CD4-positive, alpha-beta T cell (primary cell): ENCODE results near the gene PRKAR1B. TPM values are rescaled to one million over a fixed set of nuclear protein-coding genes. Genes with fewer than 3 reads are reported as not detected.

Experiments
- ATAC-seq: fragments of 200-7000 bp; cut with Tn5 transposase; one replicate; pipeline ENCODE4 v1.10.0; 2022; ENCODE audit warnings: mild to moderate bottlenecking; ENCODE audit not compliant: poor library complexity
- CTCF ChIA-PET: fragments of 350-600 bp; sonication (Branson Sonifier 250); formaldehyde crosslinking; loops from one replicate; lab custom pipeline; 2021; ENCODE audit warnings: antibody characterized with exemption, inconsistent platforms; lab: Charles Lee
- POLR2A ChIA-PET: fragments of 350-600 bp; sonication (Branson Sonifier 250); formaldehyde crosslinking; loops from one replicate; lab custom pipeline; 2021; ENCODE audit warnings: antibody characterized with exemption, inconsistent platforms; lab: Charles Lee
- DNase-seq, 14 experiments: peaks; one replicate each; pipeline ENCODE4 v3.0.0-alpha.2; 2013 to 2020; ENCODE audit warnings: mixed read lengths in 2 of 14
- H3K27ac ChIP-seq, 2 donors: one replicate each; pipeline versions ENCODE4 v1.5.1 to v1.7.0; 2013; ENCODE audit warnings: low read length in 2 of 2, low read depth in 1 of 2, mild to moderate bottlenecking in 1 of 2
- H3K27me3 ChIP-seq, 2 experiments: 1 replicate in 1 of 2; 2 replicates in 1 of 2; pipeline versions ENCODE4 v1.6.1 to v1.7.0; 2013; ENCODE audit warnings: low read length in 2 of 2, control low read depth in 1 of 2, mild to moderate bottlenecking in 1 of 2, moderate library complexity in 1 of 2; ENCODE audit not compliant: insufficient read depth in 2 of 2, control insufficient read depth in 1 of 2
- H3K36me3 ChIP-seq: one replicate; pipeline ENCODE4 v1.6.1; 2013; ENCODE audit warnings: low read length, control low read depth; ENCODE audit not compliant: insufficient read depth
- H3K4me1 ChIP-seq: one replicate; pipeline ENCODE4 v1.6.1; 2013; ENCODE audit warnings: low read length, control low read depth; ENCODE audit not compliant: insufficient read depth
- H3K4me3 ChIP-seq: one replicate; pipeline ENCODE4 v1.5.1; 2013; ENCODE audit warnings: mild to moderate bottlenecking, low read length, moderate library complexity
- H3K9me3 ChIP-seq, 2 experiments: 1 replicate in 1 of 2; 2 replicates in 1 of 2; pipeline versions ENCODE4 v1.6.1 to v1.7.0; 2013; ENCODE audit warnings: low read length in 2 of 2, mild to moderate bottlenecking in 2 of 2, control low read depth in 1 of 2, moderate library complexity in 1 of 2; ENCODE audit not compliant: control insufficient read depth in 1 of 2, insufficient read depth in 1 of 2
- H3K27ac Mint-ChIP-seq: one replicate; pipeline ENCODE4 v1.8.0; 2020; ENCODE audit warnings: mixed read lengths
- H3K27me3 Mint-ChIP-seq: one replicate; pipeline ENCODE4 v1.8.0; 2021; ENCODE audit warnings: mixed read lengths
- H3K36me3 Mint-ChIP-seq: one replicate; pipeline ENCODE4 v1.8.0; 2021; ENCODE audit warnings: low read depth, mixed read lengths
- H3K4me1 Mint-ChIP-seq: one replicate; pipeline ENCODE4 v1.8.0; 2021; ENCODE audit warnings: low read depth, mixed read lengths
- H3K4me3 Mint-ChIP-seq: one replicate; pipeline ENCODE4 v1.8.0; 2020; ENCODE audit warnings: mild to moderate bottlenecking, mixed read lengths
- H3K9me3 Mint-ChIP-seq: one replicate; pipeline ENCODE4 v1.8.0; 2020; ENCODE audit warnings: mixed read lengths
- CTCF ChIP-seq: fragments of 200-600 bp; IDR thresholded peaks from one replicate; pipeline ENCODE4 v1.8.0; 2022; ENCODE audit warnings: antibody characterized with exemption, mild to moderate bottlenecking
- intact Hi-C, 2 experiments: fragments of 100-400 bp; cut with DNase I in 1 of 2; cut with micrococcal nuclease in 1 of 2; formaldehyde crosslinking; loops; one replicate each; pipeline versions ENCODE4 v1.15.1 to v1.9.0; 2023 to 2025; cut with DNase I, micrococcal nuclease
- total RNA-seq, 174 experiments: library from RNA in 2 of 174; stranded (reverse) in 2 of 174; gene quantifications; one replicate each; pipeline ENCODE4 v1.2.3 and lab custom pipeline; 2021 to 2026

Gene PRKAR1B
- total RNA-seq, 2 experiments from 2014 or later: 18.8 to 19.5 TPM

- no peak for TF ChIP-seq CTCF
- Mint-ChIP-seq H3K4me1 (no peaks in the 10 kb centered on the region), H3K4me3 (no peak overlapping the region), H3K9me3 (no peaks in the 10 kb centered on the region), H3K36me3 (no peaks in the 10 kb centered on the region), H3K27me3 (no peaks in the 10 kb centered on the region), H3K27ac (no peak overlapping the region)
- H3K4me1 ChIP-seq: no peaks in the 10 kb centered on the region
- POLR2A ChIA-PET: no interaction called here
- no peak for ATAC-seq
- intact Hi-C loops: no loop called here
- H3K9me3 ChIP-seq: peaks cover 6 to 31% of the 10 kb centered on the region in 2 experiments
- DNase-seq: peak in 4 of 14 experiments; percentile 11 to 75 (median 37)
- no peaks in the 10 kb centered on the region for H3K27me3 ChIP-seq
- no peak overlapping the region for H3K4me3 ChIP-seq
- H3K27ac ChIP-seq: peak overlapping the region; percentile 40 to 64
- CTCF ChIA-PET: no interaction called here
- no peaks in the 10 kb centered on the region for H3K36me3 ChIP-seq
These were observed 75.9 kb downstream of the PRKAR1B start for GRCh38 chr7:651032-651728.

GRCh38 chr7:650339-651031 lies 76.6 kb downstream of the PRKAR1B start:
- H3K4me3 ChIP-seq: no peak overlapping the region
- H3K9me3 ChIP-seq: peaks cover 6 to 31% of the 10 kb centered on the region in 2 experiments
- H3K36me3 Mint-ChIP-seq: no peaks in the 10 kb centered on the region
- no peaks in the 10 kb centered on the region for H3K9me3 Mint-ChIP-seq
- no peak overlapping the region for H3K27ac ChIP-seq
- no peak for DNase-seq
- intact Hi-C loops: no loop called here
- CTCF ChIA-PET: no interaction called here
- no peaks in the 10 kb centered on the region for H3K4me1 Mint-ChIP-seq
- H3K36me3 ChIP-seq: no peaks in the 10 kb centered on the region
- H3K4me1 ChIP-seq: no peaks in the 10 kb centered on the region
- H3K4me3 Mint-ChIP-seq: no peak overlapping the region
- H3K27me3 ChIP-seq: no peaks in the 10 kb centered on the region
- no peak for TF ChIP-seq CTCF
- POLR2A ChIA-PET: no interaction called here
- H3K27ac Mint-ChIP-seq: no peak overlapping the region
- no peak for ATAC-seq
- no peaks in the 10 kb centered on the region for H3K27me3 Mint-ChIP-seq

GRCh38 chr7:646951-647350 lies 80.1 kb downstream of the PRKAR1B start:
- ChIA-PET CTCF (no interaction called here), POLR2A (no interaction called here)
- ATAC-seq (no peak), DNase-seq (no peak)
- no peak for TF ChIP-seq CTCF
- Histone ChIP-seq H3K4me3 (no peak overlapping the region), H3K36me3 (no peaks in the 10 kb centered on the region), H3K27me3 (no peaks in the 10 kb centered on the region), H3K4me1 (no peaks in the 10 kb centered on the region), H3K27ac (no peak overlapping the region), H3K9me3 (peaks cover 0 to 41% of the 10 kb centered on the region in 2 experiments)
- H3K9me3 Mint-ChIP-seq: no peaks in the 10 kb centered on the region
- peaks cover 5% of the 10 kb centered on the region for H3K36me3 Mint-ChIP-seq
- H3K27ac Mint-ChIP-seq: no peak overlapping the region
- H3K4me1 Mint-ChIP-seq: no peaks in the 10 kb centered on the region
- no peak overlapping the region for H3K4me3 Mint-ChIP-seq
- H3K27me3 Mint-ChIP-seq: no peaks in the 10 kb centered on the region
- intact Hi-C loops: no loop called here
